DOHH2 (cell line): ENCODE results near the gene SRGAP3.

Experiments used
- H3F3A ChIP-seq: fragments of 200-600 bp; sonication (generic), shearing (Covaris generic); 2 replicates; pipeline ENCODE4 v1.6.0; 2016; ENCODE audit warnings: antibody characterized with exemption, mild to moderate bottlenecking; ENCODE audit not compliant: control insufficient read depth, insufficient read depth
- H3K27ac ChIP-seq: fragments of 200-600 bp; sonication (generic); 2 replicates; pipeline ENCODE4 v1.5.1; 2014; ENCODE audit warnings: low read depth, mild to moderate bottlenecking, low read length, moderate library complexity
- H3K27me3 ChIP-seq: fragments of 200-600 bp; sonication (generic); 2 replicates; pipeline ENCODE4 v1.6.1; 2014; ENCODE audit warnings: mild to moderate bottlenecking, low read length, mixed read lengths; ENCODE audit not compliant: control insufficient read depth
- H3K36me3 ChIP-seq: fragments of 200-600 bp; sonication (generic); 2 replicates; pipeline ENCODE4 v1.6.1; 2014; ENCODE audit warnings: mild to moderate bottlenecking, low read length, moderate library complexity, mixed read lengths; ENCODE audit not compliant: control insufficient read depth
- H3K4me1 ChIP-seq: fragments of 200-600 bp; sonication (generic); 2 replicates; pipeline ENCODE4 v1.6.1; 2014; ENCODE audit warnings: mild to moderate bottlenecking, low read length, mixed read lengths; ENCODE audit not compliant: control insufficient read depth
- H3K4me2 ChIP-seq: fragments of 200-600 bp; sonication (generic); 2 replicates; pipeline ENCODE4 v1.6.0; 2014; ENCODE audit warnings: mild to moderate bottlenecking, low read length, moderate library complexity
- H3K4me3 ChIP-seq: fragments of 200-600 bp; sonication (generic); 2 replicates; pipeline ENCODE4 v1.5.1; 2014; ENCODE audit warnings: mild to moderate bottlenecking, low read length, mixed read lengths
- H3K79me2 ChIP-seq: fragments of 200-600 bp; sonication (generic); 2 replicates; pipeline ENCODE4 v1.6.1; 2014; ENCODE audit warnings: mild to moderate bottlenecking, low read length, mixed read lengths; ENCODE audit not compliant: control insufficient read depth
- H3K9me2 ChIP-seq: fragments of 200-600 bp; sonication (generic); replicated peaks from 2 replicates; pipeline ENCODE4 v1.6.1; 2014; ENCODE audit warnings: mild to moderate bottlenecking, low read length, mixed read lengths; ENCODE audit not compliant: control insufficient read depth
- H3K9me3 ChIP-seq: fragments of 200-600 bp; sonication (generic); 2 replicates; pipeline ENCODE4 v1.6.1; 2014; ENCODE audit warnings: antibody characterized with exemption, low read length, mixed read lengths; ENCODE audit not compliant: control insufficient read depth, insufficient read depth
- H4K20me1 ChIP-seq: fragments of 200-600 bp; sonication (generic); 2 replicates; pipeline ENCODE4 v1.6.0; 2014; ENCODE audit warnings: low read depth, mild to moderate bottlenecking, antibody characterized with exemption, low read length, moderate library complexity; ENCODE audit not compliant: control insufficient read depth, insufficient read depth
- EZH2phosphoT487 ChIP-seq: fragments of 200-600 bp; sonication (generic); IDR thresholded peaks from 2 replicates; pipeline ENCODE4 v1.6.1; 2017; ENCODE audit warnings: borderline replicate concordance, mild to moderate bottlenecking, antibody characterized with exemption, low read length, moderate library complexity, mixed read lengths
- TF ChIP-seq, protein P1 (sequence below): fragments of 200-600 bp; sonication (generic); IDR thresholded peaks from one replicate; pipeline ENCODE4 v1.5.1; 2014; ENCODE audit warnings: antibody characterized with exemption, mild to moderate bottlenecking, low read depth, low read length; ENCODE audit not compliant: poor library complexity, severe bottlenecking

The SRGAP3 gene

DNA sequence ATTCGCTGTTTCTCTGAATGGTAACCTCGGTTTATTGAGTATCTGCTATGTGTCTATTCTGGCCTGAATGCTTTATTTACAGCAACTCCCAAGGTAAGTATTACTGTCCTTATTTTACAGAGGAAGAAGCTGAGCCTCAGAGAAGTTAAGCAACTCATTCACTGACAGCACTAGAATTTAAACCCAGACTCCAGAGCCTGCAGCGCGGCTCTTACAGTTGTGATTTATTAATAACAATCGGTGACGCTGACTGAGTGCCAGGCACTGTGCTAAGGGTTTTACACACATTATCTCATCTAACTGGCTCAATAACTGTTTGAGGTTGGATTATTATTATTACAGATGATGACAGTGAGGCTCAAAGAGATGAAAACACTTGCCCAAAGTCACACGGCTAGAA lies 19.6 kb downstream of the SRGAP3 start:
- Histone ChIP-seq H3F3A (no peaks in the 10 kb centered on the region), H3K9me3 (no peaks in the 10 kb centered on the region), H3K27ac (no peak overlapping the region), H3K4me3 (no peak overlapping the region), H3K27me3 (peaks cover 10% of the 10 kb centered on the region; the same call in 1 of the 2 replicates), H3K9me2 (no peaks in the 10 kb centered on the region), H3K4me1 (no peaks in the 10 kb centered on the region), H3K4me2 (no peak overlapping the region), H4K20me1 (no peaks in the 10 kb centered on the region), H3K79me2 (no peaks in the 10 kb centered on the region), H3K36me3 (no peaks in the 10 kb centered on the region)
- no peak for TF ChIP-seq EZH2phosphoT487
- TF ChIP-seq, protein P1, sequence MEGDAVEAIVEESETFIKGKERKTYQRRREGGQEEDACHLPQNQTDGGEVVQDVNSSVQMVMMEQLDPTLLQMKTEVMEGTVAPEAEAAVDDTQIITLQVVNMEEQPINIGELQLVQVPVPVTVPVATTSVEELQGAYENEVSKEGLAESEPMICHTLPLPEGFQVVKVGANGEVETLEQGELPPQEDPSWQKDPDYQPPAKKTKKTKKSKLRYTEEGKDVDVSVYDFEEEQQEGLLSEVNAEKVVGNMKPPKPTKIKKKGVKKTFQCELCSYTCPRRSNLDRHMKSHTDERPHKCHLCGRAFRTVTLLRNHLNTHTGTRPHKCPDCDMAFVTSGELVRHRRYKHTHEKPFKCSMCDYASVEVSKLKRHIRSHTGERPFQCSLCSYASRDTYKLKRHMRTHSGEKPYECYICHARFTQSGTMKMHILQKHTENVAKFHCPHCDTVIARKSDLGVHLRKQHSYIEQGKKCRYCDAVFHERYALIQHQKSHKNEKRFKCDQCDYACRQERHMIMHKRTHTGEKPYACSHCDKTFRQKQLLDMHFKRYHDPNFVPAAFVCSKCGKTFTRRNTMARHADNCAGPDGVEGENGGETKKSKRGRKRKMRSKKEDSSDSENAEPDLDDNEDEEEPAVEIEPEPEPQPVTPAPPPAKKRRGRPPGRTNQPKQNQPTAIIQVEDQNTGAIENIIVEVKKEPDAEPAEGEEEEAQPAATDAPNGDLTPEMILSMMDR, result no peak

DNA sequence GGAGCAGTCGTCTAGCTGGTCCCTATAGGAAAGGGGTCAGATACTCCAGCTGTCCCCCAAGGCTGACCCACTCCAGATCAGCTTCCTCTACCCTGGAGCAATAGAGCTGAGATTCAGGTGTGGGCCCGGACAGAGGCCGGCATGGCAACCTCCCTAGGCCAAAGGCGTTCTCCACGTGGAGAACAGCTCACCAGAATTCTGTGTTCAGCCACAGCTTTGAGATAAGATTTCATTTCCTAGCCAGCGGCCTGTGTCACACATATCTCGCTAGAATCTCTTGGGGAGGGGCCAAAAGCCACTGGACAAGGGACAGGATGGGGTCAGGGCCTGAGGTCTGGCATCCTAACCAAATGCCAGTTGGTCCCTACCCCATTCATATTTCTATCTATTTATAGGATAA lies 20.1 kb downstream of the SRGAP3 start:
- no peak for TF ChIP-seq EZH2phosphoT487
- TF ChIP-seq, protein P1, result no peak
- Histone ChIP-seq H3K27ac (no peak overlapping the region), H3K79me2 (no peaks in the 10 kb centered on the region), H4K20me1 (no peaks in the 10 kb centered on the region), H3K9me2 (no peaks in the 10 kb centered on the region), H3F3A (no peaks in the 10 kb centered on the region), H3K9me3 (no peaks in the 10 kb centered on the region), H3K36me3 (no peaks in the 10 kb centered on the region), H3K4me3 (no peak overlapping the region), H3K4me2 (no peak overlapping the region), H3K4me1 (no peaks in the 10 kb centered on the region), H3K27me3 (peaks cover 10% of the 10 kb centered on the region; the same call in 1 of the 2 replicates)

DNA sequence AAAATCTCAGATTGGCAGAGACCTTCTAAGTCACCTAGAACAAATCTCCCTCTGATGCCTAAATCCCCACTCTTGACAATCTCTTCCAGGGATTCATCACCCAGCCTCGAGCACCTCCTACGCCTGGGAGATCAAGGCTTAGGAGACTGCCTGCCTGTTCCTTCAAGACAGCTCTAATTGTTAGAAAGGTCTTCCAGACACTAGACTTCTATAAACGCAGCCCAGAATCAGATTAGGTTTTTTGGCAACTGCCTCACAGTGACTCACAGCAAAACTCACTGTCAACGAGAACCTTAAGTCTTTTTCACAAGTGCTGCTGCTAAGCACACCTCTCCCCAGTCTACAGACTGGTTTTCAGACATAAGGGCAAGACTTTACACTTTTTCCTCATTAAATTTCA lies 23.1 kb downstream of the SRGAP3 start:
- Histone ChIP-seq H3K4me3 (no peak overlapping the region), H3F3A (no peaks in the 10 kb centered on the region), H4K20me1 (no peaks in the 10 kb centered on the region), H3K4me1 (no peaks in the 10 kb centered on the region), H3K4me2 (no peak overlapping the region), H3K9me3 (no peaks in the 10 kb centered on the region), H3K36me3 (no peaks in the 10 kb centered on the region), H3K9me2 (no peaks in the 10 kb centered on the region), H3K27me3 (peaks cover 6% of the 10 kb centered on the region), H3K79me2 (no peaks in the 10 kb centered on the region), H3K27ac (no peak overlapping the region)
- TF ChIP-seq, protein P1, result no peak
- no peak for TF ChIP-seq EZH2phosphoT487

DNA sequence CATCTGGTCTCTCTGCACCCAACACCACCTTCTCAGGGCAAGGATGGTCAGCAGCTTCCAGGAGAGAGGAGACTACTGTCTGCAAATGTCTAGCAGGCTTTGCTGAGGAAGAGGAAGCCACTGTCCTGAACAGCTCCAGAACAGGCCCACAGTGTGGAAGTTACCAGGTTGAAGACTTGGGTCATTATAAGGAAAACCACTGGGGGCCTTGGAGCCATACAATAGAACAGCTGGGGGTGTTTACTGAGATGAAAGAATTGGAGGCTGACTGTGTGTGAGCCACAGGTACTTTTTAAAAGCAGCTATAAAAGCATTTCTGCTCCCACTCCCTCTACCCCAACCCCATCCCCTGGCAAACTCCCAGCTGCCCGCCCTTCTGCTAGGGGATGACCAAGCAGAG lies 24.2 kb downstream of the SRGAP3 start:
- Histone ChIP-seq H4K20me1 (no peaks in the 10 kb centered on the region), H3K27ac (no peak overlapping the region), H3K4me3 (no peak overlapping the region)

More for the DNA sequence above, 24.2 kb downstream of the SRGAP3 start:
- Histone ChIP-seq H3K4me1 (no peaks in the 10 kb centered on the region), H3F3A (no peaks in the 10 kb centered on the region), H3K36me3 (no peaks in the 10 kb centered on the region), H3K4me2 (no peak overlapping the region), H3K27me3 (peaks cover 6% of the 10 kb centered on the region), H3K9me2 (no peaks in the 10 kb centered on the region), H3K9me3 (no peaks in the 10 kb centered on the region), H3K79me2 (no peaks in the 10 kb centered on the region)
- TF ChIP-seq EZH2phosphoT487, result no peak
- TF ChIP-seq, protein P1, result no peak
